Suppressor macrophage treated with lipopolysaccharide for 4 hours (primary cell): ENCODE data around the gene RRBP1.
"Not testable (repeated sequence)": the region's sequence is repeated elsewhere in the genome, so short reads cannot be mapped to it uniquely, and the experiment has no call there.

Experiments used
- DNase-seq: peaks from one replicate; pipeline ENCODE4 v3.0.0-alpha.2; 2020

The RRBP1 gene

GRCh38 chr20:17661121-17661744 lies 20.8 kb downstream of the RRBP1 start:
- DNase-seq, result no peak

- no peak for DNase-seq
These were observed 21.4 kb downstream of the RRBP1 start for GRCh38 chr20:17660667-17661066.

- no peak for DNase-seq
These were observed 22.2 kb downstream of the RRBP1 start for GRCh38 chr20:17659801-17660200.

GRCh38 chr20:17659344-17659743 lies 22.7 kb downstream of the RRBP1 start:
- not testable (repeated sequence) for DNase-seq

DNA sequence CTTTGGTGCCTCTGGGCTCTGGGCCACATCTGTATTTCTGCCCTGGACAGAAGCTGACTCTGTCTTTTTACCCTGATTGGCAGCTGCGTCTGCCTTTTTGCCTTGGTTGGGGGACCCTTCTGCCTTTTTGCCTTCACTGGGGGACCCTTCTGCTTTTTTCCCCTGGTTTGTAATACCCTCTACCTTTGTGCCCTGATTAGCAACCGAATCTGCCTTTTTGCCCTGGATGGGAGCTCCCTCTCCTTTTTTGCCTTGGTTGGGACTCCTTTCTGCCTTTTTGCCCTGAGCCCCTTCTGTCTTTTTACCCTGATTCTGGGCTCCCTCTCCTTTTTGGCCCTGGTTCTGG lies 23.4 kb downstream of the RRBP1 start:
- no peak for DNase-seq

DNA sequence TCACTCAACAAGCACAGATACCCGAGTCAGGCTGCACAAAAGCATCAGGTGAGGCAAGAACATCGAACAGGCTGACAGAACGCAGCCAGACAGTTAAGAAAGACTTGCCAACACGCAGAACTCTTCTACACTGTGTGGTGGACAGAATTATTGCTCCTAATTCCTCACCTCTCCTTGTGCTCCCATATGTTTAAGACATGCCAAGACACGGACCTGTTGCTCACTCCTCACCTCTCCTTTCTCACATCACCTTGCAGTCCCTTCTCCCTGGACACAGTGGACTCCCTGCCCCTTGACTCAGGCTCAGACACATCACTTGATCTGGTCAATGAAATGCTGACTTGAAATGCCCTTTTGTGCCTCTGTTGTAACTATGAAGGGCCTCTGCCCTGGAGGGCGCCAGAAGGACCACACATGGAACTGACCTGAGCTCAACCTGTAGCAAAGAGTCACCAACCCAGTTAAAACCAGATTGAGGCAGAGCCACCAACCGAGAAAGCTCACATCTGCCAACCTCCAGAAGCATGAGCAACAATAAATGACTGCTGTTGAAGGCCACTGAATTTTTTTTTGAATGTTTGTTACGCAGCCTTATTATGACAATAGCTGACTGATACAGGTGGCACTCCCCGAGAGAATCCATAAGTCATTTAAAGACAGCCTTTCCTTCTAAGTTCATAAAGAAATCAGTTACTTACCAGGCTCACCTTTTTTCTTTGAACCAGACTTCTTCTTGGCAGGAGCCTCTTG lies 24.0 kb downstream of the RRBP1 start:
- no peak for DNase-seq

- DNase-seq, result no peak
These were observed 24.8 kb downstream of the RRBP1 start for GRCh38 chr20:17657079-17657825.

DNA sequence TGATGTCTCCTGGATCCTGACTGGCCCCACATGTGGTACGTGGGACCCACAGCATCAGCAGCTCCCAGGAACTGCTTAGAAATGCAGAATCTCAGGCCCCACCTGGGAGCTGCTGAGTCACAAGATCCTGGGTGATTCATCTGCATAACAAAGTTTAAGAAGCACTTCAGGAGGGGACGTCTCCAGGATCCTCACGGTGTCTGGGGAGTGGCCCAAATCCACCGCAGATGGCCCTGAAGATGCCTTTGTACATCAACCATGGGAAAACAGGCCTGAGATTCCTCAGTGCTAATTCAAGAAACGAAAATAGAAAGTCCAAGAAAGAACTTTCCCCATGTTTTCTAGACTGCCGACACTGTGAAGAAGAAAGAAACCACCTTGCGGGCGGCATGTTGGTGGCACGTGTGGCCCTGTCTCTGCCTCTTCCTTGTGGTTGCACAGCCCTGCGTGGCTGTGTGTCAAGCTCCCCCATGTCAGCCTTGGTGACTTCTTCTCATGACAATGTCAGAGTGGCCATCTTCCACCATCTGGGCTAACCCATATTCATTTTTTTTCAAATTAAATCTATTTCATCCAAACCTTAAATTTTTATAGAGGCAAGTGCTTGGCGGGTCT lies 26.1 kb downstream of the RRBP1 start:
- no peak for DNase-seq

DNA sequence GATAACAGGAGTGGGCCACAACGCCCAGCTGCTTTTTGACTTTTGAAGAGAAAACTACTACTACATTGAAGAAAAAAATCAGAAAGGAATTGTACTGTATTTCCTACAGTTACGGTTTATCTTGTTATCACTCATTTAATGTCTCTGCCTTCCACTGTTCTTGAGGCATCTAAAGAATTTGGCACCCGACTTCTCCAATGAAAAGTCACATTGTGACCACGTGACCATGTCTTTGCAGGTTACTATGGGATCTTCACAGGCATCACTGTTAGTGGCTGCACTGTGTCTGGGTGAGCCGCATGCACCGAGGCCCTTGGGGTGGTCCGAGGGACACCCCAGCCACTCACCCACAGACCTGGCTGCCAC lies 26.8 kb downstream of the RRBP1 start:
- no peak for DNase-seq

GRCh38 chr20:17654649-17655285 lies 27.3 kb downstream of the RRBP1 start:
- peak; percentile 36 for DNase-seq

DNA sequence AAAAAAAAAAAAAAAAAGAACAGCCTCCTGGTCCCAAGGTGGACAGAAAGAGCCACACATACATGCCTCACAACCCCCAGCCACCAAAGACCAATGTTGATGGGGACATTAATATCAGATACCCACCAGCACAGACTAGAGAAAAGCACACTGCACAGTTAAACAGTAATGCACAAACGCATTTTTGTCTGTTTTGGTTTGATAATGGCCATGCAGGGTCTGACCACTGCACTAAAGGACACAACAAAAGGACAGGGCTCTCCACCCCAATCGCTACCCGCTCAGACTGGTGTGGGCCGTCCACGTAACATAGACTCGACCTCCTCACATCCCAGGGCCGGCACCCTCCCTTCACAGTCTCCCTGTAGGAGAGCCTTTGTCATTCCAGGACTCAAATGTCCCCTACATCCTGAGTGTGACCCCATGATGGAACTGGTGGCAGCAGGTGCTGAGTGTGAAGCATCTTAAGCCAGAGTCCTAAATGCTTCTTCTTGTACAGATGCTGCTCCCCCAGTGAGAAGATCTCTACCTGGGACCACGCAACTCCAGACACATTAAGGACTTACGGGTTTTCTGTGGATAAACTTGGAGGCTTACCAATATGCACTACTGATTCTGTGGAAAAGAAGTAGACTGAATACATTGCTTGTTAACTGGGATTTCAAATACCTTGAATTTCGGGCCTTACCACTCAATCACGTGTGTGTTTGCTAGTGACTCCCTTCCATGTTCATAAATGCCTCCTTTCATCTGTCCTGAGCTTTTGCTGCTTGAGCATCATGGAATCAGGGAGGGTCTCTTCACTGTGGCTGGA lies 28.0 kb downstream of the RRBP1 start:
- DNase-seq, result no peak

DNA sequence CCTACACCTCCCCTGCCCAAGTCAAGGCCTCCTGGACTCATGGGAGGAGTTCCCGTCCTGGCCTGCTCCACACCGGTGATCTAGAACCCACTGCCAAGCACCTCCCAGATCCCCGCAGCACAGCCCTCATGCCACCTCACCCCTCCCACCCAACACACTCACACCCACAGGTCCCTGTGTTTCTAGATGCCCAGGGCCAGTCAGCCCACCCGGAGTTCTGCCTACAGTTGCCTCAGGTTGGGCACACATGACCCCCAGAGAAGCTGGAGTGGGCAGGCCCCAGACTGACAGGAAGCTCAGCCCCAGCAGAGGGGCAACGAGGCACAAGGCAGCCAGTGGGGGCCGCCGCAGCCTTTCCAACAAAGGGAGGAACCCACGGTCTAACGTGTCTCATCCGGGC lies 29.6 kb downstream of the RRBP1 start:
- no peak for DNase-seq

- no peak for DNase-seq
These were observed 30.2 kb downstream of the RRBP1 start for GRCh38 chr20:17651760-17652388.

DNA sequence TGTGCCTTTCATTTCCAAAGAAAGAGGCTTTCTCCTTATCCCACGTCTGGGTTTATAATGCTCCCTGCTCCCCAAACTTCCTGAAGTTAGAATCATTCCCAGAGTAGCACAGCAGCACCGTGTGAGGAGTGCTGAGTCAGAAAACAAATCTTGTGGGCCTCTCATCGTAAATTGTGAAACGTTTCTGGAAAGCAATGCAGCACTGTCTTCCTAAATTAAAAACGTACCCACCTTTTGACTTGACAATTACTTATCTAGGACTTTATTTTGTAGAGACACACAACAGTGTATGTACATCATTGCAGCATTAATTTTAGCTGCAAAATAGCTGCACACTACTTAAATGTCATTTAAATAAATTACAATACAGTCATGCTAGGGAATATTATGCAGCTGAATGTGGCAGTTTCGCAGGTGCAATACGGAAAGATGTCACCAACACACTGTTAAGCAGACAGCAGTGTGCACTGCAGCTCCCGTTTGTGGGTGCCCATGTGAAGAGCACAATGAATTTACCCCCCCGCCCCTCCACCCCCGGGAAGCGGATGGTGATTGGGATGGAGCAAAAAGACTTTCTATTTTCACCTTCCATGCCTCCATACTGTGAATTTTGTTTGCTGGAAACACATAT lies 30.8 kb downstream of the RRBP1 start:
- DNase-seq, result no peak

GRCh38 chr20:17650301-17651128 lies 31.5 kb downstream of the RRBP1 start:
- DNase-seq, result peak; percentile 10

DNA sequence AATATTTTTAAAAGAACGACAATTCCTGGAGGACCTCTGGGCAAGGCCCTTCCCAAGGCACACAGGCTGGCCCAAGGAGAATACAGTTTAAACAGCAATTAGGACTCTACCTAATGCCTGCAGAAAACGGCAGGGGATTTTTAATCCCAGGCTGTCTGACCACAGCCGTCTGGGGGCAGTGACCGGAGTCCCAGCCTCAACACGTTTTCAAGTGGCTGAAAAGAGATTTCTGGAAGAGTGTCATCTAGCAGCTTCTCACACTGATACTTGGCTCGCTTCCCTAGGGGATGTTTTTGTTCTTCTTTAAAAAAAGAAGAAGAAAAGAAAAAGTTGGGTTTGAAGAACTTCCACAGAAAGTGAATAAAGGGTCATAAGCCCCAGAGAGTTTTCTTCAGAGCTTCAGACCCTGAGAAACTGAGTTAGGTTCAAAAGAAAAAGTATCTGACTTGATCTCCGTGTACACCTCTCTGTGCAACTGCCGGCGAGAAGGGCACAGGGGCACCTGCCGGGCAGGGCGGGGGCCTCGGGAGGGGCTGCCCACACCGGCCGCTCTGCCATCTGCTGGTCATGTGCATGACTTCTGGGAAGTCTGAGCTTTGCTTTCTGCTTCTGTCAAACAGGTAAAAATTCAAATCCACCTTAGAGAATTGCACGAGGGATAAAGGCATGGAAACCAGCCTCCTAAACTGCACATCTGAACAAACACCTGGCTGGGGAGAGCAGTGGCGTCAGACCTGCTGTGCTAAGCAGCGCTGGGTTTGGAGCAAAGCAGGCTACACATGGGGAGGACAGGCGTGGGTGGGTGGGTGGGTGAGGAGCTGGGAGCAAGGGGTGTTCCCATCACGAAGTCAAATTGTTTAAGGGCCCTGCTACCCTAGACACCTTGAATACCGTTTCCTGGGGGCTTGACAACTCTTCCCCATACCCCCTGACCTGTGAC lies 33.0 kb downstream of the RRBP1 start:
- peak; percentile 27 for DNase-seq

DNA sequence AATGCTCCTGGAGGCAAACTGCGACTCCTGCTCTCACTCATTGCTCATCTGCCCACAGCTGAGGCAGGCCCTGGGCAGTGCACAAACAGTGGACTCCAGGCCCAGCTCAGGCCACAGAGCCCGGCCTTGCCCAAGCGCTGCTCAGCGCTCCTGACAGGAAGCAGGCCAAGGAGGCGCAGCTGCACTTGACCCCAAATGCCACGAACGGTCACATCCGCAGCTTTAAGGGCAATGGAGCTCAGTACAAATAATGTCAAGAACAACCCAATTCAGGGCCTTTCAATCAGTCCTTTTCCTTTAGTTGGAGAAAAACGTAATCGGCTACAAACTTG lies 33.8 kb downstream of the RRBP1 start:
- peak; percentile 19 for DNase-seq

DNA sequence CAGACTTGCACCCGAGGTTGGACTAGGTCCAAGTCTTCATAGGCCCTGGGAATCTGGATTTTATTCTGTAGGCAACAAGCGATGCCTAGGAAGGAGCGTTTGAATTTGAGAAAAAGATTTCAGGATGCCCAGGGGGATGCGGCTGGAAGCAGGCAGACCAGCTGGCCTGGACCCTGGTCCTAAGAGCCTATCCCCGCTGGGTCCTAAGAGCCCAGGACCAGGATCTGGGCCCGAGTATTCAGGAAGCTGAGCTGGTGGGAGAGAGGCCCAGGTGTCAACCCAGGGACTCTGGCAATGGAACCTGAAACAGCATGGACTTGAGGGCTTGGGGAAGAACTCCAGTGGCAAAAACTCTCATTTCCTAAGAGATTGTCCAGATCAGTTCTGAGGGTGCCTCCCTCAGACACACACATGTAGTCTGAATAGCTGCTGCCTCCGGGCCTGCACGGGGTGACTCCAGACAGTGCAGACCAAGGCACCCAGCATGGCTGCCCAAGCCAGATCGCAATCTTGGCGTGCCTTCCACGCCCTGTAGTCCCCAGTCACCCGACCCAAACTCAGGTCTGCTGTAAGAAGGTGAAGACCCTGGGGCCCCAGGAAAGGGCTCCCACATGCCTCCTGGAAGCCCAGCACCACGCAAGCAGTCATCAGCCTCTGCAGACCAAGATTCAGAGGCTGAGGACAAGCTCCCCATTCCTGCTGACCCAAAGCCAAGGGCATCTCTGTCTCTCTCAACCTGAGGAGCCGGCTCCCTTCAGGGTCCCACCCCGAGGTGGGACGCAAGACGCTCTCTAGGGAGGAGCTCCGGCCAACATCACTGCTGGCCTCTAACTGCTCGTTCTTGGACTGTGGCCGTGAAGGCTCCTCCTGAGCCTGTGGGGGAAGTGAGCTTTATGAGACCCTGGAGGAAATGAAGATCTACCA lies 34.4 kb downstream of the RRBP1 start:
- DNase-seq, result no peak
